ENCODE measurements around the gene CLHC1. TPM values are rescaled to one million over a fixed set of nuclear protein-coding genes. Genes with fewer than 3 reads are reported as not detected.

CLHC1 gene
- total RNA-seq, 4 donors from 2014 or later = 3.4 to 15.0 (median 6.4) TPM

DNA sequence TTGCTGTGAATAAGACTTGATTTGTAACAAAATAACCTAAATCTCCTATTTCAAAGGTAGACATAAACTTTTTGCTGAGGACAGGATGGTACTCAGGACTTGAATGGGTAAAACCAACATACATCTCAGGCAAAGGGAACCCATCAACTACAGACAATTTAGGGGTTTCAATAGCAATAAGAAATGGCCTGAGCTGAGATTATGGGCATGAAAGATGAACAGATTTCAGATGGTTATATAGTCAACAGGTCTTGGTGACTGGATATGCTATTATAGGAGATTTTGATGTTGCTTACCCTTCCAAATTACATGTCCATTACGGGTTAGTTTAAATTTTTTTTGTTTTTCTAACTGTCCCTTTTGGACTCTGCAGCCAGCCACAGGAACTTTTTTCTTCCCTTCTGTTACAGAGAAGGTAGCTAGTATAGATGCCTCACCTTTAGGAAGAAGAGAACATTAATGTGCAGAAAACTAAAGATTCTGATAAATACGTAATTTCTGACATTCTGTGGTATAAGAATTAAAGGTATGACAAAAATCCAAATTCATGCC is 5.0 kb upstream of the CLHC1 start:
- H3K9me3 ChIP-seq = no peaks in the 10 kb centered on the region
- no peak for DNase-seq (ENCODE audit: extremely low spot score)
- H3K27ac ChIP-seq (replicated peaks in 1 of 4) = no peak overlapping the region
- no peaks in the 10 kb centered on the region for H3K27me3 ChIP-seq
- peaks cover 16 to 28% (median 21%) of the 10 kb centered on the region in 4 donors for H3K4me1 ChIP-seq
- intact Hi-C loops (cut with DNase I) = no loop called here
- WGBS = 84% methylated on average over 2 of the region's 2 CpGs
- H3K4me3 ChIP-seq = no peak overlapping the region
- H3K36me3 ChIP-seq = peaks cover 30 to 80% (median 66%) of the 10 kb centered on the region in 4 donors
- no peak for TF ChIP-seq POLR2AphosphoS5 (IDR thresholded peaks at IDR 0.05)
- no peak for TF ChIP-seq EP300 (IDR thresholded peaks at IDR 0.05)
- TF ChIP-seq POLR2A (IDR thresholded peaks at IDR 0.05; ENCODE audit: low read depth) = no peak
- TF ChIP-seq, protein P1, sequence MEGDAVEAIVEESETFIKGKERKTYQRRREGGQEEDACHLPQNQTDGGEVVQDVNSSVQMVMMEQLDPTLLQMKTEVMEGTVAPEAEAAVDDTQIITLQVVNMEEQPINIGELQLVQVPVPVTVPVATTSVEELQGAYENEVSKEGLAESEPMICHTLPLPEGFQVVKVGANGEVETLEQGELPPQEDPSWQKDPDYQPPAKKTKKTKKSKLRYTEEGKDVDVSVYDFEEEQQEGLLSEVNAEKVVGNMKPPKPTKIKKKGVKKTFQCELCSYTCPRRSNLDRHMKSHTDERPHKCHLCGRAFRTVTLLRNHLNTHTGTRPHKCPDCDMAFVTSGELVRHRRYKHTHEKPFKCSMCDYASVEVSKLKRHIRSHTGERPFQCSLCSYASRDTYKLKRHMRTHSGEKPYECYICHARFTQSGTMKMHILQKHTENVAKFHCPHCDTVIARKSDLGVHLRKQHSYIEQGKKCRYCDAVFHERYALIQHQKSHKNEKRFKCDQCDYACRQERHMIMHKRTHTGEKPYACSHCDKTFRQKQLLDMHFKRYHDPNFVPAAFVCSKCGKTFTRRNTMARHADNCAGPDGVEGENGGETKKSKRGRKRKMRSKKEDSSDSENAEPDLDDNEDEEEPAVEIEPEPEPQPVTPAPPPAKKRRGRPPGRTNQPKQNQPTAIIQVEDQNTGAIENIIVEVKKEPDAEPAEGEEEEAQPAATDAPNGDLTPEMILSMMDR (IDR thresholded peaks at IDR 0.05) = no peak

DNA sequence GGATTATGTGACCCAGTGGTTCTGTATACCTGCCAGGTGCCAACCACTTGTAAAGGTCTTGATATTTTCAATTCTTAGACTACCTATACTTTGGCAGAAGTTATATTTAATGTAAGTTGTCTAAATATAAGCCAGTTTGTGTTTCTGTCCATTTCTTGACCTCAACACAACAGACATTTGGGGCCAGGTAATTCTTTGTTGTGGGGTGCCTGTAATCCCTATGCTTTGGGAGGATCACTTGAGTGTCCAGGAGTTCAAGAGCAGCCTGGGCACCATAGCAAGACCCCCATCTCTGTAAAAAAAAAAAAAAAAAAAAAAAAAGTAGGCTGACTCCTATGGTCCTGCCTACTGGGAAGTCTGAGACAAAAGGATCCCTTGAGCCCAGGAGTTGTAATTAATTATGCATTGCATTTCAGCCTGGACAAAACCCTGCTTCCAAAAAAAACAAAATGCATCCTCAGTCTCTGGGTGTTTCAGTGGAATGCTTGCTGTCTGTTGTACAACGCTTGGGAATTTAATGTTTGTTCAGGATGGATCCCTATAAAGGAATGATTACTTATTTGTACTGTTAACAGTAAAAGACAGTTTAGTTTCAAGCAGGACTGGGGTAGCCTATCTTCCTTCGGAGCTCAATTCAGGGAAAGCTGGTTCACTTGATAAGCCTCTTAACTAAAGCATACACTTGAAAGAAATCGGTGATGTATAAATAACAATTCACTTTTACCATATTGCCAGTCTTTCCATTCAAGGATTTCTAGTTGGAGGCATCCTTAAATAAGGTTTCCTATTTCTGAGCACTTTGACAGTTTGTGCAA is 3.8 kb upstream of the CLHC1 start:
- TF ChIP-seq POLR2AphosphoS5 (IDR thresholded peaks at IDR 0.05) (no peak), EP300 (IDR thresholded peaks at IDR 0.05) (no peak), POLR2A (IDR thresholded peaks at IDR 0.05; ENCODE audit: low read depth) (no peak)
- TF ChIP-seq, protein P1 (IDR thresholded peaks at IDR 0.05) = no peak
- no peaks in the 10 kb centered on the region for H3K9me3 ChIP-seq
- peaks cover 24 to 38% (median 30%) of the 10 kb centered on the region in 4 donors for H3K4me1 ChIP-seq
- no peak for DNase-seq (ENCODE audit: extremely low spot score)
- H3K27me3 ChIP-seq = no peaks in the 10 kb centered on the region
- intact Hi-C loops (cut with DNase I) = no loop called here
- no peak overlapping the region for H3K27ac ChIP-seq (replicated peaks in 1 of 4)
- no peak overlapping the region for H3K4me3 ChIP-seq
- H3K36me3 ChIP-seq = peaks cover 30 to 72% (median 59%) of the 10 kb centered on the region in 4 donors
- 85% methylated on average over 3 of the region's 3 CpGs for WGBS

DNA sequence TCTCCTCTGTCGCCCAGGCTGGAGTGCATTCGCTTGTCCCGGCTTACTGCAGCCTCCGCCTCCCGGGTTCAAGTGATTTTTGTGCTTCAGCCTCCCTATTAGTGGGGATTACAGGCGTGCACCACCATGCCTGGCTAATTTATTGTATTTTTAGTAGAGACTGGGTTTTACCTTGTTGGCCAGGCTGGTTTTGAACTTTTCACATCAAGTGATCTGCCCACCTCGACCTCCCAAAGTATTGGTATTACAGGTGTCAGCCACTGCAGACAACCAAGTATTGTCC is 1.5 kb upstream of the CLHC1 start:
- DNase-seq (ENCODE audit: extremely low spot score) = no peak
- H3K9me3 ChIP-seq = no peaks in the 10 kb centered on the region
- peaks cover 30 to 52% (median 45%) of the 10 kb centered on the region in 4 donors for H3K36me3 ChIP-seq
- intact Hi-C loops (cut with DNase I) = no loop called here
- TF ChIP-seq, protein P1 (IDR thresholded peaks at IDR 0.05) = no peak
- TF ChIP-seq POLR2A (IDR thresholded peaks at IDR 0.05; ENCODE audit: low read depth) (no peak), POLR2AphosphoS5 (IDR thresholded peaks at IDR 0.05) (no peak)
- 77% methylated on average over 7 of the region's 7 CpGs for WGBS
- H3K4me3 ChIP-seq = peak overlapping the region; percentile 58 to 85 (median 69)
- H3K4me1 ChIP-seq = peaks cover 25 to 42% (median 33%) of the 10 kb centered on the region in 4 donors
- H3K27ac ChIP-seq (replicated peaks in 1 of 4) = peak overlapping the region; percentile 88 to 91 (median 90)
- H3K27me3 ChIP-seq = no peaks in the 10 kb centered on the region

DNA sequence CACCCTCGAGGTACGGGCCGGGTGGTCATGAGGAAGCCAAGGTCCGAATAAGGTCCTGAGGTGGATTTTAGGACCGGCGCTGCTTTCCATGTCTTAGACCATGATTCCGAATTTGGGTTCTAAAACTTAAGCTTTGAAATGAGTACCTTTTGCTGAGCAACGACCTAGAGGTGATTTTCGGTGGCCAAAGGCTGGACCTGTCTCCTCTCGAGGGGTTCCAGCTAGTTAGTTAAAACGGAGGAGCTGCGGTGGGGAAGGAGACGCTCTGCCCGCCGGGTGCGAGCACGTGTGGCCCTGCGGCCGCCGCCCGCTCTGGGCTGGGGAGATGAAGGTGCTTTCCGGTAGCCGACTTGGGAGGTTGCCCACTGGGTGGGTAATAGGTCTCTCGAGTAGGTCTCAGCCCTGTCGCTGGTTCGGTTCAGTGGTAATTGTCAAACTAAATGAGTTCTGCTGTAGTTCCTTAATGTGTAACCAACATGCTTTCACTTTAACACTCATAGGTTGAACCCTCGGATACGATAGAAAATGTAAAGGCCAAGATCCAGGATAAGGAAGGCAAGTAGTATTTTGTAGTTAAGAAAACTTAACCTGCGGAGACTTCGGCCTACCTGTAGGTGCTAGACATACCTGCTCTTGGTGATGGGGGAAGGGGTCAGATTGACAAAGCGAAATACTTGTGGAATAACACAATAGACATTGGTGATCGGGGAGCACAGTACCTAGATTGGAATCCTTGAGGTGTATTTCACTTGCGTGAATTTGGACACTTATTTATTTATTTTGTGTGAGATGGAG is 967 bp upstream of the CLHC1 start:
- no peaks in the 10 kb centered on the region for H3K9me3 ChIP-seq
- H3K4me1 ChIP-seq = peaks cover 25 to 42% (median 35%) of the 10 kb centered on the region in 4 donors
- H3K4me3 ChIP-seq = peak overlapping the region; percentile 58 to 85 (median 69)
- 8% methylated on average over 30 of the region's 33 CpGs for WGBS
- no peak for TF ChIP-seq POLR2A (IDR thresholded peaks at IDR 0.05; ENCODE audit: low read depth)
- TF ChIP-seq EP300 (IDR thresholded peaks at IDR 0.05) = no peak
- TF ChIP-seq, protein P1 (IDR thresholded peaks at IDR 0.05) = no peak
- no peak for TF ChIP-seq POLR2AphosphoS5 (IDR thresholded peaks at IDR 0.05)
- intact Hi-C loops (cut with DNase I) = no loop called here
- peak overlapping the region; percentile 88 to 91 (median 90) for H3K27ac ChIP-seq (replicated peaks in 1 of 4)
- no peaks in the 10 kb centered on the region for H3K27me3 ChIP-seq
- DNase-seq (ENCODE audit: extremely low spot score) = no peak
- H3K36me3 ChIP-seq = peaks cover 30 to 47% (median 40%) of the 10 kb centered on the region in 4 donors
